GM23338 (cell line): Measurements from ENCODE around the gene PDIA6. TPM values are rescaled to one million over a fixed set of nuclear protein-coding genes. Genes with fewer than 3 reads are reported as not detected.

Experiments
- ATAC-seq: fragments of 200-7000 bp; cut with Tn5 transposase; 3 replicates; pipeline ENCODE4 v1.9.1; 2020
- DNase-seq: peaks from one replicate; pipeline ENCODE4 v3.0.0-alpha.2; 2015; ENCODE audit warnings: low spot score
- H2AFZ ChIP-seq: fragments of 200-600 bp; sonication (generic); 2 replicates; pipeline ENCODE4 v1.8.0; 2016; ENCODE audit warnings: antibody characterized with exemption, mild to moderate bottlenecking, moderate library complexity
- H3F3A ChIP-seq: fragments of 200-600 bp; sonication (generic); replicated peaks from 2 replicates; pipeline ENCODE4 v1.8.0; 2017; ENCODE audit warnings: antibody characterized with exemption, mixed run types, low read depth
- H3K27ac ChIP-seq: fragments of 200-600 bp; sonication (generic); 2 replicates; pipeline ENCODE4 v1.6.1; 2016; ENCODE audit warnings: low read depth
- H3K27me3 ChIP-seq: fragments of 200-600 bp; sonication (generic); 2 replicates; pipeline ENCODE4 v1.8.0; 2016; ENCODE audit warnings: mild to moderate bottlenecking, mixed run types, moderate library complexity; ENCODE audit not compliant: insufficient read depth
- H3K36me3 ChIP-seq: fragments of 200-600 bp; sonication (generic); 2 replicates; pipeline ENCODE4 v1.8.0; 2016; ENCODE audit warnings: mild to moderate bottlenecking; ENCODE audit not compliant: insufficient read depth
- H3K4me1 ChIP-seq: fragments of 200-600 bp; sonication (generic); 2 replicates; pipeline ENCODE4 v1.8.0; 2016; ENCODE audit warnings: mild to moderate bottlenecking, moderate library complexity; ENCODE audit not compliant: insufficient read depth
- H3K4me2 ChIP-seq: fragments of 200-600 bp; sonication (generic); 2 replicates; pipeline ENCODE4 v1.7.1; 2017; ENCODE audit warnings: mixed run types
- H3K4me3 ChIP-seq: fragments of 200-600 bp; sonication (generic); 2 replicates; pipeline ENCODE4 v1.6.1; 2016; ENCODE audit warnings: mixed run types
- H3K79me2 ChIP-seq: fragments of 200-600 bp; sonication (generic); replicated peaks from 2 replicates; pipeline ENCODE4 v1.8.0; 2017; ENCODE audit warnings: mild to moderate bottlenecking; ENCODE audit not compliant: insufficient read depth
- H3K9me2 ChIP-seq: fragments of 200-600 bp; sonication (generic); 2 replicates; pipeline ENCODE4 v1.8.0; 2017; ENCODE audit not compliant: insufficient read depth
- H4K20me1 ChIP-seq: fragments of 200-600 bp; sonication (generic); replicated peaks from 2 replicates; pipeline ENCODE4 v1.8.0; 2017; ENCODE audit warnings: mild to moderate bottlenecking; ENCODE audit not compliant: insufficient read depth
- H3K27ac Mint-ChIP-seq: 2 replicates; pipeline ENCODE4 v1.8.0; 2020; ENCODE audit warnings: inconsistent platforms, mild to moderate bottlenecking, moderate library complexity, mixed read lengths
- H3K27me3 Mint-ChIP-seq: 3 replicates; pipeline ENCODE4 v1.8.0; 2022; ENCODE audit warnings: low read depth, mild to moderate bottlenecking, moderate library complexity, mixed read lengths, inconsistent platforms; ENCODE audit not compliant: insufficient read depth, poor library complexity
- H3K36me3 Mint-ChIP-seq: 3 replicates; pipeline ENCODE4 v1.8.0; 2021; ENCODE audit warnings: low read depth, mild to moderate bottlenecking, inconsistent platforms, moderate library complexity, mixed read lengths
- H3K4me1 Mint-ChIP-seq: 3 replicates; pipeline ENCODE4 v1.8.0; 2020; ENCODE audit warnings: mild to moderate bottlenecking, inconsistent platforms, mixed read lengths
- H3K4me3 Mint-ChIP-seq: 3 replicates; pipeline ENCODE4 v1.8.0; 2021; ENCODE audit warnings: moderate library complexity, mild to moderate bottlenecking, inconsistent platforms, mixed read lengths
- H3K9me3 Mint-ChIP-seq: 3 replicates; pipeline ENCODE4 v1.8.0; 2020; ENCODE audit warnings: moderate library complexity, mild to moderate bottlenecking, inconsistent platforms, mixed read lengths
- CREB1 ChIP-seq: fragments of 250-450 bp; sonication (Bioruptor Pico); IDR thresholded peaks from 2 replicates; pipeline ENCODE4 v1.5.0; 2020; ENCODE audit warnings: low read depth, mild to moderate bottlenecking, moderate library complexity
- EZH2 ChIP-seq: fragments of 200-600 bp; sonication (generic); IDR thresholded peaks from one replicate; pipeline ENCODE4 v1.8.0; 2017; ENCODE audit warnings: antibody characterized with exemption, mild to moderate bottlenecking, low read depth; ENCODE audit not compliant: unreplicated experiment
- EZH2phosphoT487 ChIP-seq: fragments of 200-600 bp; sonication (generic); IDR thresholded peaks from one replicate; pipeline ENCODE4 v1.8.1; 2018; ENCODE audit warnings: antibody characterized with exemption; ENCODE audit not compliant: unreplicated experiment
- JUNB ChIP-seq: IDR thresholded peaks from one replicate; pipeline ENCODE4 v1.6.1; 2016; ENCODE audit warnings: antibody characterized with exemption; ENCODE audit not compliant: unreplicated experiment
- NANOG ChIP-seq: IDR thresholded peaks from 2 replicates; pipeline ENCODE4 v1.6.1; 2016; ENCODE audit warnings: antibody characterized with exemption, borderline replicate concordance
- POLR2AphosphoS5 ChIP-seq: IDR thresholded peaks from 2 replicates; pipeline ENCODE4 v1.6.1; 2016; ENCODE audit warnings: antibody characterized with exemption, low read depth
- STAT1 ChIP-seq: IDR thresholded peaks from one replicate; pipeline ENCODE4 v1.6.1; 2016; ENCODE audit warnings: antibody characterized with exemption; ENCODE audit not compliant: unreplicated experiment
- ZNF114 ChIP-seq: fragments of 250-450 bp; sonication (Bioruptor Pico); IDR thresholded peaks from 2 replicates; pipeline ENCODE4 v1.5.0; 2020; ENCODE audit warnings: mild to moderate bottlenecking, moderate library complexity
- ZNF331 ChIP-seq: fragments of 250-450 bp; sonication (Bioruptor Pico); IDR thresholded peaks from 2 replicates; pipeline ENCODE4 v1.5.0; 2020; ENCODE audit warnings: low read depth, mild to moderate bottlenecking, moderate library complexity
- polyA plus RNA-seq: library from polyadenylated mRNA; unstranded; fragments of >200 nt; fragmentation: Nextera tagmentation; extraction: Ambion mirVana; gene quantifications from 2 replicates; pipeline ENCODE4 v1.2.1, GENCODE V29; 2016
- total RNA-seq: library from RNA; depleted of rRNA; stranded (reverse); fragments of >200 nt; shearing (Covaris generic); gene quantifications from 2 replicates; pipeline ENCODE4 v1.2.3, GENCODE V29; 2014
- TF ChIP-seq, protein P1 (sequence below): IDR thresholded peaks from 2 replicates; pipeline ENCODE4 v1.6.1; 2016; ENCODE audit warnings: antibody characterized with exemption
- TF ChIP-seq, protein P2 (sequence below): IDR thresholded peaks from one replicate; pipeline ENCODE4 v1.6.1; 2018; ENCODE audit warnings: antibody characterized with exemption; ENCODE audit not compliant: unreplicated experiment
- TF ChIP-seq, protein P3 (sequence below), 2 experiments: fragments of 200-600 bp in 1 of 2; sonication (generic) in 1 of 2; conservative IDR thresholded peaks; 2 replicates each; pipeline versions ENCODE4 v1.5.1 to v1.6.1; 2016 to 2017; ENCODE audit warnings: antibody characterized with exemption in 2 of 2, low read depth in 2 of 2, mild to moderate bottlenecking in 2 of 2, moderate library complexity in 1 of 2

The PDIA6 gene
- total and polyA plus RNA-seq, 2 experiments from 2014 or later = 331 to 382 TPM

DNA sequence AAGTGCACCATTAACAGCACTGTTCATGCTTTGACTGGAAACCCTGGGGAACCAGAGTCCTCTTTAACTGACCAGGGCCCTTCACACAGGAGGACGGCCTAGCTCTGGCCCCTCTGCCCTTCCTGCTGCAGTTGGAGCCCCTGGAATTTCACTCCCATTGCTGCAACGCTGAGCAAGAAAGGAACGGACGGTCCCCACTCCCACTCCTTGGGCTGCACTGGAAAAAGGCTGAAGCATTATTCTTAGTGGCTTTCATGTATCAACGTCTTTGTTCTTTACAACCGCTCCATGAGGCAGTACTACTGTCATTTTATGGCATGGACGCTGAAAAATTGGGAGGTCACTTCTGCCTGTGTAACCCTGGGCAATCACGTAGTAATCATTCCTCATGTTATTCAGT is 9.9 kb downstream of the PDIA6 start:
- H3K27me3 Mint-ChIP-seq = peaks cover 3% of the 10 kb centered on the region
- Histone ChIP-seq H3K79me2 (peaks cover 89% of the 10 kb centered on the region), H3K4me1 (no peaks in the 10 kb centered on the region), H3K27me3 (no peaks in the 10 kb centered on the region), H3K27ac (no peak overlapping the region), H3K9me2 (no peaks in the 10 kb centered on the region), H3K4me3 (no peak overlapping the region), H3K4me2 (no peak overlapping the region), H3K36me3 (peaks cover 37% of the 10 kb centered on the region), H4K20me1 (peaks cover 66% of the 10 kb centered on the region), H3F3A (0 out of 2 replicates have a peak, but pooled peaks cover 3% of the 10 kb centered on the region), H2AFZ (no peak overlapping the region)
- no peaks in the 10 kb centered on the region for H3K4me1 Mint-ChIP-seq
- no peak for DNase-seq
- TF ChIP-seq POLR2AphosphoS5 (no peak), EZH2phosphoT487 (no peak), EZH2 (no peak), ZNF114 (no peak), STAT1 (no peak), JUNB (no peak), ZNF331 (CRISPR knock-in tag) (no peak), CREB1 (CRISPR knock-in tag) (no peak), NANOG (no peak)
- TF ChIP-seq, protein P1, sequence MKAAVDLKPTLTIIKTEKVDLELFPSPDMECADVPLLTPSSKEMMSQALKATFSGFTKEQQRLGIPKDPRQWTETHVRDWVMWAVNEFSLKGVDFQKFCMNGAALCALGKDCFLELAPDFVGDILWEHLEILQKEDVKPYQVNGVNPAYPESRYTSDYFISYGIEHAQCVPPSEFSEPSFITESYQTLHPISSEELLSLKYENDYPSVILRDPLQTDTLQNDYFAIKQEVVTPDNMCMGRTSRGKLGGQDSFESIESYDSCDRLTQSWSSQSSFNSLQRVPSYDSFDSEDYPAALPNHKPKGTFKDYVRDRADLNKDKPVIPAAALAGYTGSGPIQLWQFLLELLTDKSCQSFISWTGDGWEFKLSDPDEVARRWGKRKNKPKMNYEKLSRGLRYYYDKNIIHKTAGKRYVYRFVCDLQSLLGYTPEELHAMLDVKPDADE = no peak
- TF ChIP-seq, protein P2, sequence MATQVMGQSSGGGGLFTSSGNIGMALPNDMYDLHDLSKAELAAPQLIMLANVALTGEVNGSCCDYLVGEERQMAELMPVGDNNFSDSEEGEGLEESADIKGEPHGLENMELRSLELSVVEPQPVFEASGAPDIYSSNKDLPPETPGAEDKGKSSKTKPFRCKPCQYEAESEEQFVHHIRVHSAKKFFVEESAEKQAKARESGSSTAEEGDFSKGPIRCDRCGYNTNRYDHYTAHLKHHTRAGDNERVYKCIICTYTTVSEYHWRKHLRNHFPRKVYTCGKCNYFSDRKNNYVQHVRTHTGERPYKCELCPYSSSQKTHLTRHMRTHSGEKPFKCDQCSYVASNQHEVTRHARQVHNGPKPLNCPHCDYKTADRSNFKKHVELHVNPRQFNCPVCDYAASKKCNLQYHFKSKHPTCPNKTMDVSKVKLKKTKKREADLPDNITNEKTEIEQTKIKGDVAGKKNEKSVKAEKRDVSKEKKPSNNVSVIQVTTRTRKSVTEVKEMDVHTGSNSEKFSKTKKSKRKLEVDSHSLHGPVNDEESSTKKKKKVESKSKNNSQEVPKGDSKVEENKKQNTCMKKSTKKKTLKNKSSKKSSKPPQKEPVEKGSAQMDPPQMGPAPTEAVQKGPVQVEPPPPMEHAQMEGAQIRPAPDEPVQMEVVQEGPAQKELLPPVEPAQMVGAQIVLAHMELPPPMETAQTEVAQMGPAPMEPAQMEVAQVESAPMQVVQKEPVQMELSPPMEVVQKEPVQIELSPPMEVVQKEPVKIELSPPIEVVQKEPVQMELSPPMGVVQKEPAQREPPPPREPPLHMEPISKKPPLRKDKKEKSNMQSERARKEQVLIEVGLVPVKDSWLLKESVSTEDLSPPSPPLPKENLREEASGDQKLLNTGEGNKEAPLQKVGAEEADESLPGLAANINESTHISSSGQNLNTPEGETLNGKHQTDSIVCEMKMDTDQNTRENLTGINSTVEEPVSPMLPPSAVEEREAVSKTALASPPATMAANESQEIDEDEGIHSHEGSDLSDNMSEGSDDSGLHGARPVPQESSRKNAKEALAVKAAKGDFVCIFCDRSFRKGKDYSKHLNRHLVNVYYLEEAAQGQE = no peak
- ATAC-seq = no peak
- no peak overlapping the region for H3K27ac Mint-ChIP-seq
- no peaks in the 10 kb centered on the region for H3K9me3 Mint-ChIP-seq
- peaks cover 60% of the 10 kb centered on the region for H3K36me3 Mint-ChIP-seq
- no peak overlapping the region for H3K4me3 Mint-ChIP-seq

DNA sequence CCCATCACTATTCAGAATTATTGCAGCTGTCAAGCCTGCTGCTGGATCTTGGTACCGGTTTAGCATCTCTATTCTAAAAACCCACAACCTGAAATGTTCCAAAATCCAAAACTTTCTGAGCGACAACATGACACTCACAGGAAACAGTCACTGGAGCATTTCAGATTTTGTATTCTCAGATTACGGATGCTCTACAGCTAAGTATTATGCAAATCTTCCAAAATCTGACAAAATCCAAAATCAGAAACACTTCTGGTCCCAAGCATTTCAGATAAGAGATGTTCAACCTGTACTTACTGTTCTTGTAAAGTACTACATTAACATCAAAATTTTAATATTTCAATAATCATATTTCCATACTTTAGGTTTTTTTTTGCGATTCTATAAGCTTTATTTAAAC is 12.4 kb downstream of the PDIA6 start:
- Histone ChIP-seq H2AFZ (no peak overlapping the region), H3K79me2 (peaks cover 90% of the 10 kb centered on the region), H3F3A (0 out of 2 replicates have a peak, but pooled peaks cover 3% of the 10 kb centered on the region), H3K27ac (no peak overlapping the region), H3K4me3 (no peak overlapping the region), H3K4me2 (no peak overlapping the region), H3K36me3 (peaks cover 56% of the 10 kb centered on the region), H4K20me1 (peaks cover 67% of the 10 kb centered on the region), H3K4me1 (no peaks in the 10 kb centered on the region), H3K9me2 (no peaks in the 10 kb centered on the region), H3K27me3 (no peaks in the 10 kb centered on the region)
- Mint-ChIP-seq H3K4me1 (no peaks in the 10 kb centered on the region), H3K9me3 (no peaks in the 10 kb centered on the region), H3K27ac (no peak overlapping the region), H3K4me3 (no peak overlapping the region), H3K27me3 (peaks cover 1% of the 10 kb centered on the region), H3K36me3 (peaks cover 67% of the 10 kb centered on the region)
- no peak for TF ChIP-seq EZH2
- no peak for TF ChIP-seq STAT1
- TF ChIP-seq, protein P2 = no peak
- TF ChIP-seq CREB1 (CRISPR knock-in tag) = no peak
- TF ChIP-seq, protein P3, sequence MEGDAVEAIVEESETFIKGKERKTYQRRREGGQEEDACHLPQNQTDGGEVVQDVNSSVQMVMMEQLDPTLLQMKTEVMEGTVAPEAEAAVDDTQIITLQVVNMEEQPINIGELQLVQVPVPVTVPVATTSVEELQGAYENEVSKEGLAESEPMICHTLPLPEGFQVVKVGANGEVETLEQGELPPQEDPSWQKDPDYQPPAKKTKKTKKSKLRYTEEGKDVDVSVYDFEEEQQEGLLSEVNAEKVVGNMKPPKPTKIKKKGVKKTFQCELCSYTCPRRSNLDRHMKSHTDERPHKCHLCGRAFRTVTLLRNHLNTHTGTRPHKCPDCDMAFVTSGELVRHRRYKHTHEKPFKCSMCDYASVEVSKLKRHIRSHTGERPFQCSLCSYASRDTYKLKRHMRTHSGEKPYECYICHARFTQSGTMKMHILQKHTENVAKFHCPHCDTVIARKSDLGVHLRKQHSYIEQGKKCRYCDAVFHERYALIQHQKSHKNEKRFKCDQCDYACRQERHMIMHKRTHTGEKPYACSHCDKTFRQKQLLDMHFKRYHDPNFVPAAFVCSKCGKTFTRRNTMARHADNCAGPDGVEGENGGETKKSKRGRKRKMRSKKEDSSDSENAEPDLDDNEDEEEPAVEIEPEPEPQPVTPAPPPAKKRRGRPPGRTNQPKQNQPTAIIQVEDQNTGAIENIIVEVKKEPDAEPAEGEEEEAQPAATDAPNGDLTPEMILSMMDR (conservative IDR thresholded peaks at IDR 0.05; ENCODE audit: low read depth in 2 of 2) = no peak
- TF ChIP-seq NANOG = no peak
- TF ChIP-seq ZNF114 = no peak
- TF ChIP-seq JUNB = no peak
- TF ChIP-seq EZH2phosphoT487 = no peak
- TF ChIP-seq, protein P1 = no peak
- TF ChIP-seq ZNF331 (CRISPR knock-in tag) = no peak
- ATAC-seq (no peak), DNase-seq (no peak)
